ENCODE data around the gene IGHMBP2. TPM values are rescaled to one million over a fixed set of nuclear protein-coding genes. Genes with fewer than 3 reads are reported as not detected.
A peak's percentile ranks its signal among the peaks of the same experiment; 100 is the strongest.

IGHMBP2 gene
- polyA plus RNA-seq, 2 donors: 10.9 to 22.3 TPM

DNA sequence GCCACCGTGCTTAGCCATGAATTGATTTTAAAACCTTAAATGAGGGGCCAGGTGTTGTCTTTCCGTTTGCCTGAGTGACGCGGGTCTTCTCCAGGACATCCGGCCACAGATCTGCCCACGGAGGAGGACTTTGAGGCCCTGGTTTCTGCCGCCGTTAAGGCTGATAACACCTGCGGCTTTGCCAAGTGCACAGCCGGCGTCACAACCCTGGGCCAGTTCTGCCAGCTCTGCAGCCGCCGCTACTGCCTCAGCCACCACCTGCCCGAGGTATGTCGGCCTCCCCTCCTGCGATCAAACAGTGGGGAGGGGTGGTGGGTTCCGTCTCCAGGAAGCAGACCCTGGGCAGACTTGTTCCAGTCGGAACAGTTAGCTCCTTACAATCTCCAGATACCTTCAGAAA lies 34.4 kb downstream of the IGHMBP2 start:
- H3K4me3 ChIP-seq (ENCODE audit: low read depth in 1 of 2, low read length in 2 of 2): no peak overlapping the region
- no peaks in the 10 kb centered on the region for H3K4me1 ChIP-seq (ENCODE audit: control insufficient read depth in 2 of 2, insufficient read depth in 2 of 2, low read length in 1 of 2)
- no peaks in the 10 kb centered on the region for H3K9me3 ChIP-seq (ENCODE audit: control insufficient read depth in 2 of 2, insufficient read depth in 1 of 2, low read depth in 1 of 2, low read length in 1 of 2)
- H3K27ac ChIP-seq (ENCODE audit: low read depth in 2 of 2, low read length in 1 of 2): no peak overlapping the region
- no peaks in the 10 kb centered on the region for H3K27me3 ChIP-seq (ENCODE audit: control insufficient read depth in 1 of 2, insufficient read depth in 2 of 2, low read length in 2 of 2)
- WGBS, 2 donors: 90 to 91% methylated on average over 18 of the region's 18 CpGs
- H3K36me3 ChIP-seq (ENCODE audit: control insufficient read depth in 2 of 2, insufficient read depth in 2 of 2, low read length in 1 of 2): peaks cover 9 to 64% of the 10 kb centered on the region in 2 donors

DNA sequence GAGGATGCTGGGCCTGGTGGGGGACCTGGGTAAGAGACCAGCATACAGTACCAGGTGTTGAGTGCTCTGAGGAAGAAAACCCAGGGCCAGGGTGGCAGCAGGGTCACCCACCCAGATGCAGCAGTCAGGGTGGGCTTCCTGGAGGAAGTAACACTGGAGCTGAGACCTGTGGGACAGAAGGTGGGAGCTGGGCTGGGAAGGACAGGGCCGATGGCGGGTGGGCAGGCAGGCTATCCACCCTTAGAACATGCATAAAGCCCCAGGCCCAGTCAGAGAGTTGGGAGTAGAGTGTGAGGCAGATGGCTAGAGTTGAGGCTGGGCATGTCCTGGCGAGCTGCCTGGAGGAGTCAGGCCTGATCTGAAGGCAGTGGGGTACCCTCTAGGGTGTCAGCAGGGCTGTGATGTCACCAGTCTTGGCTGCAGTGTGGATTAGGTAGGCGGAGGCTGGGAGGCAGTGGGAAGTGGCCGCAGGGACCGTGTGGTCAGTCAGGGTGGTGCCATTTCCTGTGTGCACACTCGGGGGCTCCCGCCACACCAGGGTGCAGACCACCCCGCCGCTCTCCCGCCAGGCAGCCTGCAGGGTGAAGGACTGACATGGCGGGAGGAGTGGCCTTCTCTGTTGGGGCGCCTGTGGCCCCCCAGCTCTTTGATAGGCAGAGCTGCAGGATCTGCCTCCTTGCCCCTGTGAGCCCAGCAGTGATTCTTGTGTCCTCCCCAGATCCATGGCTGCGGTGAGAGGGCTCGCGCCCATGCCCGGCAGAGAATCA lies 35.3 kb downstream of the IGHMBP2 start:
- H3K4me1 ChIP-seq (ENCODE audit: control insufficient read depth in 2 of 2, insufficient read depth in 2 of 2, low read length in 1 of 2): no peaks in the 10 kb centered on the region
- no peaks in the 10 kb centered on the region for H3K9me3 ChIP-seq (ENCODE audit: control insufficient read depth in 2 of 2, insufficient read depth in 1 of 2, low read depth in 1 of 2, low read length in 1 of 2)
- H3K27ac ChIP-seq (ENCODE audit: low read depth in 2 of 2, low read length in 1 of 2): peak overlapping the region in 1 of 2 donors; percentile 17
- no peak overlapping the region for H3K4me3 ChIP-seq (ENCODE audit: low read depth in 1 of 2, low read length in 2 of 2)
- H3K36me3 ChIP-seq (ENCODE audit: control insufficient read depth in 2 of 2, insufficient read depth in 2 of 2, low read length in 1 of 2): peaks cover 9 to 56% of the 10 kb centered on the region in 2 donors
- H3K27me3 ChIP-seq (ENCODE audit: control insufficient read depth in 1 of 2, insufficient read depth in 2 of 2, low read length in 2 of 2): no peaks in the 10 kb centered on the region
- WGBS, 2 donors: 87 to 88% methylated on average over 17 of the region's 17 CpGs

DNA sequence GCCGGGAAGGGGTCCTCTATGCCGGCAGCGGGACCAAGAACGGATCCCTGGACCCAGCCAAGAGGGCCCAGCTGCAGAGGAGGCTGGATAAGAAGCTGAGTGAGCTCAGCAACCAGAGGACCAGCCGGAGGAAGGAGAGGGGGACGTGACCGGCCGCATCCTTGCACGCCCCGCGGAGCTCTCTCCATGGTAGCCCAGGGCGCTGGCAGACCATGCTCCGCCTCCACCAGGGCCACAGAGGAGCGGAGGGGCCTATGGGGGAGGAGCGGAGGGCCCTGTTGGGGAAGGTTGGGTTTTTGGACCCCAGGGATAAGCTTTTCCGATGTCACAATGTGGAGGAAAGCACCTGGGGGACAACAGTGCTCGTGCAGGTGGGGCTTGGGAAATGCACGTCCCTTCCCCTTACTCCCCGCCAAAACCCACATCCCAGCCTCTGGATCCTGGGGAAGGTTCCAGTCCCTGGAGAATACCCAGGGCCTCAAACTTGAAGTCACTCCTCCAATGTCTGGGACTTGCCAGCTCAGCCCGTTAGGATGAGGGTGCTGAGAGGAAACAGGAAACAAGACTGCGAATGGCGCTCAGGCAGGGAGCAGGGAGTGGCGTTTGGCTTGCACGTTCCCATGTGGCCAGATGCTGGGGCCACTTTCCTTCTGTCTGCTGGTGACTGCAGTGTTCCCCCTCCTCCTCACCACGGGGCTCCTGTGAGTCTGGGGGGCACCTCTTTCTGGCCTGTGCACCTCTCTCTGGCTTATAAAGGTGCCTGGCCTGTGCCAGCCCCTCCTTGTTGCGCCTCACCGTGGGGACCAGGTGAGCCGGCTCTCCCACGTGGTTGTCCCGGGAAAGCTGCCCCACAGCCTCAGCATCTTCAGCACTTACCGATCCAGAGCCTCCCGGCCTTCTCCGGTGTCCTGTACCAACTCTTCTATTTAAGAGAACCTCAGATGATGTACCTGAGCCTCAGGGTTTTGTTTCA lies 36.2 kb downstream of the IGHMBP2 start:
- WGBS, 2 donors: 83 to 85% methylated on average over 33 of the region's 33 CpGs
- Histone ChIP-seq H3K4me3 (ENCODE audit: low read depth in 1 of 2, low read length in 2 of 2) (no peak overlapping the region), H3K36me3 (ENCODE audit: control insufficient read depth in 2 of 2, insufficient read depth in 2 of 2, low read length in 1 of 2) (peaks cover 7 to 48% of the 10 kb centered on the region in 2 donors), H3K9me3 (ENCODE audit: control insufficient read depth in 2 of 2, insufficient read depth in 1 of 2, low read depth in 1 of 2, low read length in 1 of 2) (no peaks in the 10 kb centered on the region), H3K27me3 (ENCODE audit: control insufficient read depth in 1 of 2, insufficient read depth in 2 of 2, low read length in 2 of 2) (no peaks in the 10 kb centered on the region), H3K27ac (ENCODE audit: low read depth in 2 of 2, low read length in 1 of 2) (peak overlapping the region in 1 of 2 donors; percentile 20), H3K4me1 (ENCODE audit: control insufficient read depth in 2 of 2, insufficient read depth in 2 of 2, low read length in 1 of 2) (no peaks in the 10 kb centered on the region)

- Histone ChIP-seq H3K36me3 (ENCODE audit: control insufficient read depth in 2 of 2, insufficient read depth in 2 of 2, low read length in 1 of 2) (peaks cover 7 to 45% of the 10 kb centered on the region in 2 donors), H3K4me1 (ENCODE audit: control insufficient read depth in 2 of 2, insufficient read depth in 2 of 2, low read length in 1 of 2) (no peaks in the 10 kb centered on the region), H3K9me3 (ENCODE audit: control insufficient read depth in 2 of 2, insufficient read depth in 1 of 2, low read depth in 1 of 2, low read length in 1 of 2) (no peaks in the 10 kb centered on the region), H3K27ac (ENCODE audit: low read depth in 2 of 2, low read length in 1 of 2) (peak overlapping the region; percentile 3 to 28), H3K27me3 (ENCODE audit: control insufficient read depth in 1 of 2, insufficient read depth in 2 of 2, low read length in 2 of 2) (no peaks in the 10 kb centered on the region), H3K4me3 (ENCODE audit: low read depth in 1 of 2, low read length in 2 of 2) (no peak overlapping the region)
- 86 to 90% methylated on average over 20 of the region's 20 CpGs for WGBS, 2 donors
These were observed 37.1 kb downstream of the IGHMBP2 start for GRCh38 chr11:68940651-68941323.

- no peaks in the 10 kb centered on the region for H3K4me1 ChIP-seq (ENCODE audit: control insufficient read depth in 2 of 2, insufficient read depth in 2 of 2, low read length in 1 of 2)
- WGBS, 2 donors: 84 to 86% methylated on average over 18 of the region's 18 CpGs
- peak overlapping the region; percentile 3 to 28 for H3K27ac ChIP-seq (ENCODE audit: low read depth in 2 of 2, low read length in 1 of 2)
- no peak overlapping the region for H3K4me3 ChIP-seq (ENCODE audit: low read depth in 1 of 2, low read length in 2 of 2)
- peaks cover 7 to 40% of the 10 kb centered on the region in 2 donors for H3K36me3 ChIP-seq (ENCODE audit: control insufficient read depth in 2 of 2, insufficient read depth in 2 of 2, low read length in 1 of 2)
- H3K9me3 ChIP-seq (ENCODE audit: control insufficient read depth in 2 of 2, insufficient read depth in 1 of 2, low read depth in 1 of 2, low read length in 1 of 2): no peaks in the 10 kb centered on the region
- H3K27me3 ChIP-seq (ENCODE audit: control insufficient read depth in 1 of 2, insufficient read depth in 2 of 2, low read length in 2 of 2): no peaks in the 10 kb centered on the region
These were observed 37.8 kb downstream of the IGHMBP2 start for GRCh38 chr11:68941324-68942094.

DNA sequence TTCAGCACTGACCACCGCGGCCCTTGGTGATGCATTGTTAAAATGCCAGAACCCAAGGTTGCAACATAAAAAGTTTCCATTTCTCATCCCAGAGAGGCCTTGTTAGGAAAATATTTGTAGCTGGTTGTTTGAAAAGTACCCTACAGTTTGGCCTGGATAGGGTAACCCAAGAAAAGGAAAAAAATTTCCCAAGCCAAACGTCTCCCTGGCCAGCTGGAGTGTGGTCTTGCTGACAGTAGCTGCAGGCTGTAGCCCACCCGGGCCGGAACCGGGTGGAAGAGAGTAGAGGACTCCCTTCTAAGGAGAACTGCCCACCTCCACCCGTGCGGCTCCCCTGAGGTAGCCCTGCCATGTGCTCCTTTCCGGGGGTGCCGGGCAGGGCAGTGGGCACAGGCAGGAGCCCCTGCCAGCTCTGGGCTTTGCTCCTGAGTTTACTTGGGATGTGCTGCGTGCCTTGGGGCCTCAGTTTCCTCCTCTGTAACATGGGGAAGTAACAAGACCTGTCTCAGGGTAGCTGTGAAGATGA lies 38.5 kb downstream of the IGHMBP2 start:
- Histone ChIP-seq H3K27me3 (ENCODE audit: control insufficient read depth in 1 of 2, insufficient read depth in 2 of 2, low read length in 2 of 2) (no peaks in the 10 kb centered on the region), H3K4me3 (ENCODE audit: low read depth in 1 of 2, low read length in 2 of 2) (no peak overlapping the region), H3K27ac (ENCODE audit: low read depth in 2 of 2, low read length in 1 of 2) (peak overlapping the region; percentile 82 to 84), H3K36me3 (ENCODE audit: control insufficient read depth in 2 of 2, insufficient read depth in 2 of 2, low read length in 1 of 2) (peaks cover 6 to 34% of the 10 kb centered on the region in 2 donors), H3K4me1 (ENCODE audit: control insufficient read depth in 2 of 2, insufficient read depth in 2 of 2, low read length in 1 of 2) (peaks cover 0 to 2% of the 10 kb centered on the region in 2 donors), H3K9me3 (ENCODE audit: control insufficient read depth in 2 of 2, insufficient read depth in 1 of 2, low read depth in 1 of 2, low read length in 1 of 2) (no peaks in the 10 kb centered on the region)
- WGBS, 2 donors: 66 to 67% methylated on average over 10 to 11 of the region's 11 CpGs

DNA sequence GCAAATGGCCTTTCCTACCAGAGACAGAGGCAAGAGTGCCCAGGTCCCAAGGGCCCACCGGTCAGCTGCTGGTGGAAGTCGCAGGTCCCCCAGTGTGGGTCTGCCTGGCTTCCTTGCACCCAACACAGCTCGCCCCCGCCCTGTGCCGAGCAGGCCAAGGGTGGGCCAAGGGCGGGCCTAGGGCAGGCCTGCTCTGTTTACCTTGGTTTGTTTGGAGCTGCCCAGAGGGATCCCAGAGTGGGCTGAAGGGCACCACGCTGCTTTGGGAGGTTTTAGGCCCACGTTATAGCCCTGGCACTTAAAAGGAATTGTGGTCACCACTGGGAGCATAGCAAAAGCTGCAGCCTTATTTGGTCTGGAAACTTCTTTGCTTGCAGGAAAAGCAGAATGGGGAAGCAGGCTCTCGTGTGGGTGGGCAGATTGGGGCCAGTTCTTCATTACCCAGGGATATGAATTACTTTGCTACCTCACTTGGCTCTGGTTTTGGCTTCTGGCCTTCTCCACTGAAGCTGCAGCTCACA lies 39.1 kb downstream of the IGHMBP2 start:
- Histone ChIP-seq H3K4me3 (ENCODE audit: low read depth in 1 of 2, low read length in 2 of 2) (no peak overlapping the region), H3K4me1 (ENCODE audit: control insufficient read depth in 2 of 2, insufficient read depth in 2 of 2, low read length in 1 of 2) (peaks cover 0 to 2% of the 10 kb centered on the region in 2 donors), H3K36me3 (ENCODE audit: control insufficient read depth in 2 of 2, insufficient read depth in 2 of 2, low read length in 1 of 2) (peaks cover 4 to 30% of the 10 kb centered on the region in 2 donors), H3K27ac (ENCODE audit: low read depth in 2 of 2, low read length in 1 of 2) (peak overlapping the region; percentile 82 to 84), H3K27me3 (ENCODE audit: control insufficient read depth in 1 of 2, insufficient read depth in 2 of 2, low read length in 2 of 2) (no peaks in the 10 kb centered on the region), H3K9me3 (ENCODE audit: control insufficient read depth in 2 of 2, insufficient read depth in 1 of 2, low read depth in 1 of 2, low read length in 1 of 2) (no peaks in the 10 kb centered on the region)
- WGBS, 2 donors: 50 to 72% methylated on average over 9 of the region's 9 CpGs

- peak overlapping the region; percentile 22 to 78 for H3K27ac ChIP-seq (ENCODE audit: low read depth in 2 of 2, low read length in 1 of 2)
- peaks cover 2% of the 10 kb centered on the region in 2 donors for H3K4me1 ChIP-seq (ENCODE audit: control insufficient read depth in 2 of 2, insufficient read depth in 2 of 2, low read length in 1 of 2)
- no peaks in the 10 kb centered on the region for H3K27me3 ChIP-seq (ENCODE audit: control insufficient read depth in 1 of 2, insufficient read depth in 2 of 2, low read length in 2 of 2)
- no peaks in the 10 kb centered on the region for H3K9me3 ChIP-seq (ENCODE audit: control insufficient read depth in 2 of 2, insufficient read depth in 1 of 2, low read depth in 1 of 2, low read length in 1 of 2)
- WGBS, 2 donors: 26 to 27% methylated on average over 18 of the region's 18 CpGs
- peaks cover 0 to 2% of the 10 kb centered on the region in 2 donors for H3K36me3 ChIP-seq (ENCODE audit: control insufficient read depth in 2 of 2, insufficient read depth in 2 of 2, low read length in 1 of 2)
- no peak overlapping the region for H3K4me3 ChIP-seq (ENCODE audit: low read depth in 1 of 2, low read length in 2 of 2)
These were observed 42.9 kb downstream of the IGHMBP2 start for GRCh38 chr11:68946416-68947090.
